ENCODE measurements around the gene APH1B. TPM values are rescaled to one million over a fixed set of nuclear protein-coding genes. Genes with fewer than 3 reads are reported as not detected.

APH1B gene
- total RNA-seq, 1 donor from 2014 or later = 17.8 TPM

DNA sequence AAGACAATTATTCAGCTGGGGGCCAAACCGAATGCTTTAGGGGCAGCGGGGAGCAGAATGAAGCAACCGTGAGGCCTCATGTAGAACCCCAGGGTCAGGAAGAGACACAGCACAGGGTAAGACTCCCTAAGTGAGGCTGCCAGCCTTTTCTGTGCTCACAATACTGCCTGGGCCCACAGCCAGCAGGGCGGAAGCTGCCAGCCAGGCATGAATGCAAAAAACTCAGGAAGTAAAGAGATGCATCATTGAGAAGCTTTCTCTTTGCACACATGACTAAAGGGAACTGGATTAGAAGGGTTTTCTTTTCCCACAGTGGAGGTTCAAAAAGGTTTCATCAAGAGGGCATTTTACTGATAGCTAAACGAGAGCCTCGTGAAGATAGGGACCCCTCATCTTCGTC lies 71.0 kb downstream of the APH1B start:
- no peak for DNase-seq (ENCODE audit: extremely low read depth, low read depth, low spot score)

DNA sequence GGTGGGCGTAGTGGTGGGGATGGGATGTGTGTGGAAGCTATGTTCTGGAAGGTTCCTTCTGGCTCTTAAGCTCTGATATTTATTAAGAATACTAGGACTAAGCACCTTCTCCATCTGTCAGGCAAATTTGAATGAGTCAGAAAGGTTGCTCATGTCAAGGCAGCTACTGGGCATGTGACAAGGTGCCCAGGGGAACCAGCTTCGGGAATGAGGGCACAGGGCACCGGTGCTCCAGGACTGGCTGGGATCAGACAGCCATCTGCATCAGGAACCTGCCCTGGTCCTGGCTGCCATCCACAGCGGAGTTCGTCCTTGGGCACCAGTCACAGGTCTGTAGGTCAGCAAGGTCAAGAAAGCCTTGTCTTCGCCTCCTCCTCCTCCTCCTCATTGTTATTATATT lies 71.8 kb downstream of the APH1B start:
- no peak for DNase-seq (ENCODE audit: extremely low read depth, low read depth, low spot score)

DNA sequence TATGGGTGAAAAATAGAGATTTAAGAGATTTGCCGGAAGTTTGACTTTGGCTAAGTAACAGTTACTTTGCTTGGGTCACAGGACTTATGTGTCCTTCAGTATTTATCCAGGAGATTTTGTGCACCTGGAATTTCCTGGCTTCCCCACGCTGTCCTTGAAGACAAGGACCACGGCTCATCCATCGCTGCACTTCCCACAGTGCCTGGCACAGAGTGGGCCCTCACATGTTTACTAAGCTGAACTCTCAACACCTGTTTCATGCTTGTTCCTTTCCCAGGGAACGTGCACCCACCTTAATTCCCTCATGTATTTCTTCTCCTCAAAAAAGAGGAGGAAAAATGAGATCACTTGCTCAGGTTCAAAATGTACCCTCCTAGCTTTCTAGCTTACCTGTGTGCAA lies 72.2 kb downstream of the APH1B start:
- no peak for DNase-seq (ENCODE audit: extremely low read depth, low read depth, low spot score)

DNA sequence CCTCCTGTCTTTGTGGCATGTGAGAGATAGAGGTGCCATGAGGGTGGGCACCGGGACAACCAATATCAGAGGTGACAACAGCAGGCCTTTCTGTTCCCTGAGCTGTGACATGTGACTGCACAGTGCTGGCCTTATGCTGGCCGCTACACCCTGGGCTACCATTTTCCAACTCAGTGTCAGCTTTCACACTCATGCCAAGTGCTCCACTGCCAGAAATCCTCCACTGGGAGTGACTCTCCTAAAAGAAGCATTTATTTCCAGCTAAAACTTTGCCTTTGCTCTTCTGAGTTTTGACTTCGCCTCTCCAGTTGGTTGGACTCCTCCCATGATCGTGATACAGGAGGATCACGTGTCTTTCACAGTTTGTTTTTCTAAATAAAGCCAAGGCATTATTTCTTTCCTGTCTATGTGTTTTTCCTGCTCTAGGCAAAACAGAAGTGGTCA lies 72.8 kb downstream of the APH1B start:
- DNase-seq (ENCODE audit: extremely low read depth, low read depth, low spot score) = no peak

DNA sequence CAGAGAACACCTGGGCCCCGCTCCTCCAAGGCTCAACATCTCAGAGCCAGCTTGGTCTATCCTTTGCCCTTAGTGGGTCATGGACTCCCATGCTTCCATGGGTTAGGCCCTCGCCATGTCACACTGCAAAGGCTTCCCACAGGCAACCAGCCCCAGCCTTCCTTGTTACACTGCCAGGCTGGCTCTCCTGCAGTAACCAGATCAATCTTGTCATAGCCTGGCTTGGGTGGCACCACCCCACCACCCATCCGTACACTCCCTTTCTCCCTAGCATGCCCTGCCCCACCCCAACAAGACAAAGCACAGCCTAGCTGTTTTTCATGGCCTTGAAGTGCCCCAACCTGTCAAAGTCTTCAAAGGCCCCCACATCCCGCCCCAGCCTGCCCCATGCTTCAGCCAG lies 73.8 kb downstream of the APH1B start:
- no peak for DNase-seq (ENCODE audit: extremely low read depth, low read depth, low spot score)

DNA sequence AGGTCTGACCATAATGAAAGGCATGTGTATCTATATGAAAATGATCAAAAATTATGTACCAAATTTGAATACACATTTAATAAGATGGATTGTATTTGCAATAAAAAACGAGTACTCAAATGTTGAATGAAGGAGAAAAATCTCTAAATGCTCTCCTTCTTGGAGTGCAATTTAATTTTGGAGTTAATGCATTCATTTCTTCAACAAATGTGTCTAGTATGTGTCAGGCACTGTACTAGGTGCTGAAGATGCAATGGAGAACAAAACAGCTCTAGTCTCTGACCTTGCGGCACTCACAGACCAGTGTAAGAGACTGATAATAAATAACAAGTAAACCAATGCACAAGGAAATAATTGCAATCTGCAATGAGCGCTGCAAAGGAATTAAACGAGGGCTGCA lies 75.4 kb downstream of the APH1B start:
- DNase-seq (ENCODE audit: extremely low read depth, low read depth, low spot score) = no peak

DNA sequence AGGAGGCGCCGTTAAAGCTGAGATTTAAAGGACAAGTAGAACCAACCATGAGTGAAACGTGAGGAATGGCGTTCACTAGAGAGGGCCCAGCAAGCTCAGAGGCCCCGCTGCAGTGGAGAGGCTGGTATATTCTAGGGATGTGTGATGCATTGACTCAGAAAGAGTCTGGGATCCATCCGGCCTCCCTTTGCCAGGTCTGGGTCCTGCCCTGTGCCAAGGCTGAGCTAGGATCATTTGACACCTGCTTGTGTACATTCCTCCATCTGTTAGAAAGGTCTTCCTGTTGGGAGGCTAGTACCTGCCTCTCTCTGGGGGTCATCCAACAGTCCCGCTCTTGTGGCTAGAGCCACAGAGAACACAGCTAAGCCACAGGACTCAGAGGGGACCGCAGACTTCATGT lies 75.9 kb downstream of the APH1B start:
- DNase-seq (ENCODE audit: extremely low read depth, low read depth, low spot score) = no peak

DNA sequence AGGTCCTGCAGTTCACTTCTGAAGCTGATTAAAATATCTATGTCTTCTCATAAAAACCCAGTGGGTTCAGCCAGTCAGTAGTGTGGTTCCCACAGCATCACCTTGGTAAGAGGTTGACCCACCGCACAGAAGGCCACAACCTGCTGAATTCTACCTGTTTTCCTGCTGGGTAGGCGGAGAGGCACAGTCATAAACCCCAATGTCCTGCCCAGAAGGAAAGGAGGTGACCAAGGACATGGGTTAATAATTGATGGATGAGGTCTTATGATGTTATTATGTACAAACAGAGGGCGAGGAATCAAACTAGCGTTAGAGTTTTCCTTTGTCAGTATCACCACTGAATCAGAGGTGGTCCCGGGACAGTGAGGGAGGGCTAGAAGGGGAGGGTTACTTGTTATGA lies 76.5 kb downstream of the APH1B start:
- DNase-seq (ENCODE audit: extremely low read depth, low read depth, low spot score) = no peak

DNA sequence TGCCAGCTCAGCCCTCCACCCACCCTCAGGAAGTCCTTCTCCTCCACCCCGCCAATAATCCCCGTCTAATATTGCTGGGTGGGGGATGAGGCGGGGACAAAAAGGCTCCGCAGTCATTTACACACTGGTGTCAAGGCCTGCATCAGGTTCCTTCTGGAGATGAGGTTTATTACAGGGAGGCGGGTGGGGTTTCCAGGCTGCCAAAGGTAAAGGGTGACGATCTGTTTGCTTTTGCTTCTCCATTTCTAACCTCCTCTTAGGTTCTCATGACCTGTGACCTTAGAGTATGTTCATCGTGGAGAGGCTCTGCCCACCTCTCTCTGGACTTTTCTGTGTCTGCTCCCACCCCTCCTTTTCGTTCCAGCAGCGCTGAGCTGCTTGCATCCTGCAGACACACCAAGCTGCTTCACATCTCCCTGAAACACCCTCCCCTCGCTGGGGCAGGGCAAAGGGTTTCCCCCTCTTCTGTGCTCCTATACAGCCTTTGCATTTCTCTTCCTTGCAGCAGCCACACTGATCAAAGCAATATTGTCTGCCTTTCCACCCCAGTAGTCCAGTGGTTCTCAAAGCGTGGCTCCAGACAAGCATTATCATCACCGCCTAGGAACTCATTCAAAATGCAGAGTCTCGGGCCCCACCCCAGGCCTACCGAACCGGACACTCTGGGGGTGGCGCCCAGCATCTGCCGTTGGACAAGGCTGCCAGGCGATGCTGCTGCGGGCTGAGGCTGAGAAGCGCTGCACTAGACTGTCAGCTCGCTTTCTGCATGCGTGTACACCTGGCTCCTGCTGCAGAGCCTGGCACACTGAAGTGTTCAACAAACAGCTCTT lies 77.6 kb downstream of the APH1B start:
- no peak for DNase-seq (ENCODE audit: extremely low read depth, low read depth, low spot score)

DNA sequence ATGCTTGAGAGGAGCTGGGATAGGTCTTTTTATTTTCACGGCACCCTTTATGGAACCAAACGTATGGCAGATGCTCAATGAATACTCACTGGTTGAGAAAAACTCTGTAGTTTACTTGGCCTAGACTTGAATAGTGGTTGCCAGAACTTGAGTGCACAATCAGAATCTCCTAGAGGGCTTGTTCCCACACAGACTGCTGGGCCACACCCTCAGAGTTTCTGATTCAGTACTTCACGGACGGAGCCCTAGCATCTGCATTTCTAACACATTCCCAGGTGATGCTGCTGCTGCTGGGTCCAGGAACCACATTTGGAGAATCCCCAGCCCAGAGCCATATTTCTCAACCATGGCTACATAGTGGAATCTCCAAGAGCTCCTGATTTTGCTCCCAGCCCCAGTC lies 79.7 kb downstream of the APH1B start:
- DNase-seq (ENCODE audit: extremely low read depth, low read depth, low spot score) = no peak

DNA sequence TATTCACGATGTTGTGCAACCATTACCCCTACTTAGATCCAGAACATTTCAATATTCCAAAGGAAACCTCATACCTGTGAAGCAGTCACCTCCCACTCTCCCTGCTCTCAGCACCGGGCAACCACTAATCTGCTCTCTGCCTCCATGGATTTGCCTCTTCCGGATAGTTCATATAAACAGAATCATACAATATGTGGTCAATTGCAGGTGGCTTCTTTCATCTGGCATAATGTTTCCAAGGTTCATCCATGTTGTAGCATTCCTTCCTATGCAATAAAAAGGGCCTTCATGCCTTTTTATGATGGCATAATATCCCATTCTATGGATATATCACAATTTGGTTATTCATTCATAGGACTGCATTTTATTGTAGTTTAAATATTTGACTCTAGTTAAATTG lies 80.3 kb downstream of the APH1B start:
- no peak for DNase-seq (ENCODE audit: extremely low read depth, low read depth, low spot score)

DNA sequence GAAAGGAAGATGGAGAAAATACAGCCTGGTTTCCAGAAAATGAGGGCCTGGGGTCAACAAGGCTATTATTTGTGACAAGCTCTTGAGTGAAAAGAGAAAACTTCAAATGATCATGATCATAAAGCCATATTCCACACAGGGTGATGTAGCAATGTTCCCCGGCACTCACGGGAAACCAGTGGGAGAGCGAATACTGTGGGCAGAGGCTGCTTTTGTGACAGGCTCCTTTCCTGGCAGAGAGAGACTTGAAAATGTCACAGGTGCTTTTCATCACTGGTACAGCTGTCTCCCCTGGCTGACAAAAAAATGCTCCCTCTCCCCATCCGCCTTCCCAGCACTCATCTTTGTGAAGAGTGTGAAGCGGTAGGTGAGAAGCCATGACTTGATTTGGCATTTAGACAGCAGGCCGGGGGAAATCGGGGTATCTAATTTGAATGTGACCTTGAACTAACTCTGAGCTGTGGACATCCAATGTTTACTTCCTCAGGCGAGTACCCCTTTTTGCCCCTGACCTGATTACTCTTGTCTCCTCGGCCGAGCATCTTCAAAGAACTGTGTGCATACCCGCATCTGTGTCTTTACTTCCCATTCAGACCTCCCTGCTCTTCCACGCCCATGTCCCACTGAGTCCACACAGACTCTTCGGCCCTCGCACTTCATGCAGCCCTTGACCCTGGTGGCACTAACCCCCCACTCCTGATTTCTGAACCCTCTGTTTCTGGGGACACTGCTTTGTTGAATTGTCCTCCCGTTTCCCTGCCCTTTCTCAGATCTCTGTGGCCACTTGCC lies 81.0 kb downstream of the APH1B start:
- no peak for DNase-seq (ENCODE audit: extremely low read depth, low read depth, low spot score)

Other genes starting within 250 kb of the APH1B start
- 476 and 748 TPM in 2 replicates for gene TPM1, start 234.9 kb upstream of the APH1B start, total RNA-seq
- gene LACTB, start 155.7 kb upstream of the APH1B start, total RNA-seq = 24.7 and 30.6 TPM in 2 replicates
- 264 and 330 TPM in 2 replicates for gene RPS27L, start 120.1 kb upstream of the APH1B start, total RNA-seq
- 23.2 and 26.1 TPM in 2 replicates for gene RAB8B, start 88.0 kb upstream of the APH1B start, total RNA-seq
- gene CA12, start 104.2 kb downstream of the APH1B start, total RNA-seq = 4.9 and 5.5 TPM in 2 replicates
- 30.6 and 40.0 TPM in 2 replicates for gene USP3, start 227.0 kb downstream of the APH1B start, total RNA-seq